ENCODE measurements around the gene COPS6. TPM values are rescaled to one million over a fixed set of nuclear protein-coding genes. Genes with fewer than 3 reads are reported as not detected.
"Not testable (repeated sequence)": the region's sequence is repeated elsewhere in the genome, so short reads cannot be mapped to it uniquely, and the experiment has no call there.

COPS6 gene
- total RNA-seq, 1 donor from 2014 or later, result 77.4 TPM

GRCh38 chr7:100127866-100128636 is 39.3 kb downstream of the COPS6 start:
- no peak for TF ChIP-seq CTCF (IDR thresholded peaks at IDR 0.05; ENCODE audit: partially characterized antibody, unreplicated experiment)
- no peaks in the 10 kb centered on the region for H3K36me3 Mint-ChIP-seq (ENCODE audit: unreplicated experiment)
- peaks cover 7% of the 10 kb centered on the region for H3K27me3 Mint-ChIP-seq (ENCODE audit: unreplicated experiment)
- H3K4me1 Mint-ChIP-seq (ENCODE audit: low read depth, unreplicated experiment), result peaks cover 3% of the 10 kb centered on the region
- H3K9me3 Mint-ChIP-seq (ENCODE audit: unreplicated experiment), result peaks cover 2% of the 10 kb centered on the region
- peak overlapping the region; percentile 83 for H3K4me3 Mint-ChIP-seq (ENCODE audit: unreplicated experiment)
- peak; percentile 56 for DNase-seq
- peak overlapping the region; percentile 38 for H3K27ac Mint-ChIP-seq (ENCODE audit: unreplicated experiment)

- TF ChIP-seq CTCF (IDR thresholded peaks at IDR 0.05; ENCODE audit: partially characterized antibody, unreplicated experiment), result no peak
- DNase-seq, result no peak
- H3K4me3 Mint-ChIP-seq (ENCODE audit: unreplicated experiment), result peak overlapping the region; percentile 83
- peaks cover 7% of the 10 kb centered on the region for H3K27me3 Mint-ChIP-seq (ENCODE audit: unreplicated experiment)
- peak overlapping the region; percentile 38 for H3K27ac Mint-ChIP-seq (ENCODE audit: unreplicated experiment)
- H3K4me1 Mint-ChIP-seq (ENCODE audit: low read depth, unreplicated experiment), result peaks cover 3% of the 10 kb centered on the region
- peaks cover 2% of the 10 kb centered on the region for H3K9me3 Mint-ChIP-seq (ENCODE audit: unreplicated experiment)
- no peaks in the 10 kb centered on the region for H3K36me3 Mint-ChIP-seq (ENCODE audit: unreplicated experiment)
These were observed 39.8 kb downstream of the COPS6 start for GRCh38 chr7:100128637-100128963.

- not testable (repeated sequence) for H3K4me1 Mint-ChIP-seq (ENCODE audit: low read depth, unreplicated experiment); H3K9me3 Mint-ChIP-seq (ENCODE audit: unreplicated experiment); H3K36me3 Mint-ChIP-seq (ENCODE audit: unreplicated experiment); H3K27ac Mint-ChIP-seq (ENCODE audit: unreplicated experiment); H3K27me3 Mint-ChIP-seq (ENCODE audit: unreplicated experiment); H3K4me3 Mint-ChIP-seq (ENCODE audit: unreplicated experiment); DNase-seq
These were observed 41.4 kb downstream of the COPS6 start for GRCh38 chr7:100130220-100130607.

GRCh38 chr7:100130608-100131453 is 42.1 kb downstream of the COPS6 start:
- Mint-ChIP-seq H3K4me1 (ENCODE audit: low read depth, unreplicated experiment) (peaks cover 3% of the 10 kb centered on the region), H3K4me3 (ENCODE audit: unreplicated experiment) (peak overlapping the region; percentile 34), H3K9me3 (ENCODE audit: unreplicated experiment) (peaks cover 2% of the 10 kb centered on the region), H3K27ac (ENCODE audit: unreplicated experiment) (no peak overlapping the region), H3K36me3 (ENCODE audit: unreplicated experiment) (no peaks in the 10 kb centered on the region), H3K27me3 (ENCODE audit: unreplicated experiment) (peaks cover 5% of the 10 kb centered on the region)
- peak; percentile 89 for DNase-seq
- TF ChIP-seq CTCF (IDR thresholded peaks at IDR 0.05; ENCODE audit: partially characterized antibody, unreplicated experiment), result peak; percentile 87

GRCh38 chr7:100132126-100132525 is 43.4 kb downstream of the COPS6 start:
- no peak overlapping the region for H3K4me3 Mint-ChIP-seq (ENCODE audit: unreplicated experiment)
- H3K9me3 Mint-ChIP-seq (ENCODE audit: unreplicated experiment), result peaks cover 2% of the 10 kb centered on the region
- DNase-seq, result no peak

More at GRCh38 chr7:100132126-100132525, 43.4 kb downstream of the COPS6 start:
- Mint-ChIP-seq H3K27ac (ENCODE audit: unreplicated experiment) (no peak overlapping the region), H3K36me3 (ENCODE audit: unreplicated experiment) (no peaks in the 10 kb centered on the region), H3K4me1 (ENCODE audit: low read depth, unreplicated experiment) (peaks cover 3% of the 10 kb centered on the region), H3K27me3 (ENCODE audit: unreplicated experiment) (peaks cover 3% of the 10 kb centered on the region)
- TF ChIP-seq CTCF (IDR thresholded peaks at IDR 0.05; ENCODE audit: partially characterized antibody, unreplicated experiment), result no peak
